Measurements from ENCODE around the gene PARP6. TPM values are rescaled to one million over a fixed set of nuclear protein-coding genes. Genes with fewer than 3 reads are reported as not detected.

The PARP6 gene
- total RNA-seq, 4 donors from 2014 or later = 51.3 to 84.0 (median 64.8) TPM

- no peak for TF ChIP-seq CTCF (IDR thresholded peaks at IDR 0.05; ENCODE audit: low read depth)
Observed at GRCh38 chr15:72217216-72217615, 55.1 kb downstream of the PARP6 start.

GRCh38 chr15:72216079-72216478, 56.3 kb downstream of the PARP6 start:
- TF ChIP-seq CTCF (IDR thresholded peaks at IDR 0.05; ENCODE audit: low read depth) = no peak

GRCh38 chr15:72207558-72208085, 64.7 kb downstream of the PARP6 start:
- no peak for TF ChIP-seq CTCF (IDR thresholded peaks at IDR 0.05; ENCODE audit: low read depth)

- TF ChIP-seq CTCF (IDR thresholded peaks at IDR 0.05; ENCODE audit: low read depth) = no peak
Observed at GRCh38 chr15:72206677-72207000, 65.7 kb downstream of the PARP6 start.

GRCh38 chr15:72205896-72206676, 66.3 kb downstream of the PARP6 start:
- no peak for TF ChIP-seq CTCF (IDR thresholded peaks at IDR 0.05; ENCODE audit: low read depth)

GRCh38 chr15:72205273-72205672, 67.1 kb downstream of the PARP6 start:
- no peak for TF ChIP-seq CTCF (IDR thresholded peaks at IDR 0.05; ENCODE audit: low read depth)

- no peak for TF ChIP-seq CTCF (IDR thresholded peaks at IDR 0.05; ENCODE audit: low read depth)
Observed at GRCh38 chr15:72203507-72203837, 68.9 kb downstream of the PARP6 start.

All from subcutaneous adipose tissue (tissue), 4 donors.